ENCODE data around the gene PLCB1. TPM values are rescaled to one million over a fixed set of nuclear protein-coding genes. Genes with fewer than 3 reads are reported as not detected.
"Not testable (repeated sequence)": the region's sequence is repeated elsewhere in the genome, so short reads cannot be mapped to it uniquely, and the experiment has no call there.

PLCB1 gene
- total RNA-seq, 6 experiments from 2014 or later: 17.2 to 25.7 (median 23.1) TPM

DNA sequence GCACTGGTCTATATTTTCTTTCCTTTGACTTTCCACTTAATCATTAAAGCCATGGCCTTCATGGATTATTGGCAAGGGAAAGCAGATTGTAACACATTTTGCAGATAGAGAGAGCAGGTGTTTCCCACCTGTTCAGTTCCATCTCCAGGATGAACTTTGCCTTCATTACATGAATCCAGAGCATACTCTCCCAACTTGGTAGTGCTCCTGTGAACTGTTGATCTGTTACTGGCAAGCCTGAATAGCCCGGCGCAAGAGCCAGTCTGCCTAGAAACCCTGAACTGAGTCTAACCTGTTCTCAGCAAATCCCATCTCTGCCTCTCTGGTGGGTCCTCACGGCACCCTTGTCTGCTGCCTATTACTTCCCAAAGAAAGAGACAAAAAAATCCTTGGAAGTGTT, 210.3 kb downstream of the PLCB1 start:
- Mint-ChIP-seq H3K27ac (no peak overlapping the region), H3K4me1 (ENCODE audit: low read depth) (peaks cover 27% of the 10 kb centered on the region), H3K27me3 (ENCODE audit: insufficient read depth) (peaks cover 2% of the 10 kb centered on the region), H3K9me3 (no peaks in the 10 kb centered on the region), H3K4me3 (no peak overlapping the region), H3K36me3 (ENCODE audit: low read depth) (peaks cover 7% of the 10 kb centered on the region; the same call in 1 of the 2 replicates)
- DNase-seq: no peak
- TF ChIP-seq, protein P1, sequence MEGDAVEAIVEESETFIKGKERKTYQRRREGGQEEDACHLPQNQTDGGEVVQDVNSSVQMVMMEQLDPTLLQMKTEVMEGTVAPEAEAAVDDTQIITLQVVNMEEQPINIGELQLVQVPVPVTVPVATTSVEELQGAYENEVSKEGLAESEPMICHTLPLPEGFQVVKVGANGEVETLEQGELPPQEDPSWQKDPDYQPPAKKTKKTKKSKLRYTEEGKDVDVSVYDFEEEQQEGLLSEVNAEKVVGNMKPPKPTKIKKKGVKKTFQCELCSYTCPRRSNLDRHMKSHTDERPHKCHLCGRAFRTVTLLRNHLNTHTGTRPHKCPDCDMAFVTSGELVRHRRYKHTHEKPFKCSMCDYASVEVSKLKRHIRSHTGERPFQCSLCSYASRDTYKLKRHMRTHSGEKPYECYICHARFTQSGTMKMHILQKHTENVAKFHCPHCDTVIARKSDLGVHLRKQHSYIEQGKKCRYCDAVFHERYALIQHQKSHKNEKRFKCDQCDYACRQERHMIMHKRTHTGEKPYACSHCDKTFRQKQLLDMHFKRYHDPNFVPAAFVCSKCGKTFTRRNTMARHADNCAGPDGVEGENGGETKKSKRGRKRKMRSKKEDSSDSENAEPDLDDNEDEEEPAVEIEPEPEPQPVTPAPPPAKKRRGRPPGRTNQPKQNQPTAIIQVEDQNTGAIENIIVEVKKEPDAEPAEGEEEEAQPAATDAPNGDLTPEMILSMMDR (IDR thresholded peaks at IDR 0.05): no peak

GRCh38 chr20:8344106-8344505, 212.0 kb downstream of the PLCB1 start:
- peaks cover 7% of the 10 kb centered on the region; the same call in 1 of the 2 replicates for H3K36me3 Mint-ChIP-seq (ENCODE audit: low read depth)
- H3K9me3 Mint-ChIP-seq: no peaks in the 10 kb centered on the region
- H3K4me3 Mint-ChIP-seq: no peak overlapping the region
- no peak overlapping the region for H3K27ac Mint-ChIP-seq
- TF ChIP-seq, protein P1 (IDR thresholded peaks at IDR 0.05): no peak
- peaks cover 39% of the 10 kb centered on the region for H3K4me1 Mint-ChIP-seq (ENCODE audit: low read depth)
- H3K27me3 Mint-ChIP-seq (ENCODE audit: insufficient read depth): peaks cover 2% of the 10 kb centered on the region
- DNase-seq: no peak

- peaks cover under 1% of the 10 kb centered on the region for H3K27me3 Mint-ChIP-seq (ENCODE audit: insufficient read depth)
Measured at GRCh38 chr20:8344631-8345030, 212.6 kb downstream of the PLCB1 start.

GRCh38 chr20:8346700-8347270, 214.7 kb downstream of the PLCB1 start:
- H3K27me3 Mint-ChIP-seq (ENCODE audit: insufficient read depth): no peaks in the 10 kb centered on the region
- H3K27ac Mint-ChIP-seq: no peak overlapping the region
- H3K36me3 Mint-ChIP-seq (ENCODE audit: low read depth): peaks cover 7% of the 10 kb centered on the region
- H3K4me3 Mint-ChIP-seq: no peak overlapping the region
- DNase-seq: no peak
- H3K4me1 Mint-ChIP-seq (ENCODE audit: low read depth): peaks cover 39% of the 10 kb centered on the region
- TF ChIP-seq, protein P1 (IDR thresholded peaks at IDR 0.05): no peak
- no peaks in the 10 kb centered on the region for H3K9me3 Mint-ChIP-seq

More at GRCh38 chr20:8344631-8345030, 212.6 kb downstream of the PLCB1 start:
- no peaks in the 10 kb centered on the region for H3K9me3 Mint-ChIP-seq
- H3K4me1 Mint-ChIP-seq (ENCODE audit: low read depth): peaks cover 39% of the 10 kb centered on the region
- H3K27ac Mint-ChIP-seq: no peak overlapping the region
- TF ChIP-seq, protein P1 (IDR thresholded peaks at IDR 0.05): no peak
- H3K4me3 Mint-ChIP-seq: no peak overlapping the region
- DNase-seq: no peak
- H3K36me3 Mint-ChIP-seq (ENCODE audit: low read depth): peaks cover 7% of the 10 kb centered on the region; the same call in 1 of the 2 replicates

DNA sequence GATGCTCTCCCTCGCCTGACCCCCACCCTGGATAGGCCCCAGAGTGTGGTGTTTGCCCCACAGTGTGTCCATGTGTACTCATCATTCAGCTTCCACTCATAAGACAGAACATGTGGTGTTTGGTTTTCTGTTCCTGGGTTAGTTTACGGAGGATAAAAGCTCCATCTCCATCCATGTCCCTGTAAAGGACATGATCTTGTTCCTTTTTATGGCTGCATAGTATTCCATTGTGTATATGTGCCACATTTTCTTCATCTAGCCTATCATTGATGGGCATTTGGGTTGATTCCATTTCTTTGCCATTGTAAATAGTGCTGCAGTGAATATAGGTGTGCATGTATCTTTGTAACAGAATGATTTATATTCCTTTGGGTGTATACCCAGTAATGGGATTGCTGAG, 218.2 kb downstream of the PLCB1 start:
- not testable (repeated sequence) for H3K9me3 Mint-ChIP-seq; H3K36me3 Mint-ChIP-seq (ENCODE audit: low read depth); H3K27me3 Mint-ChIP-seq (ENCODE audit: insufficient read depth); DNase-seq; H3K27ac Mint-ChIP-seq; H3K4me3 Mint-ChIP-seq
- H3K4me1 Mint-ChIP-seq (ENCODE audit: low read depth): peaks cover 31% of the 10 kb centered on the region

- Mint-ChIP-seq H3K27me3 (ENCODE audit: insufficient read depth) (peaks cover 2% of the 10 kb centered on the region; the same call in 1 of the 2 replicates), H3K4me1 (ENCODE audit: low read depth) (peaks cover 11% of the 10 kb centered on the region), H3K36me3 (ENCODE audit: low read depth) (peaks cover 7% of the 10 kb centered on the region), H3K4me3 (no peak overlapping the region), H3K27ac (no peak overlapping the region), H3K9me3 (no peaks in the 10 kb centered on the region)
- no peak for DNase-seq
- TF ChIP-seq, protein P1 (IDR thresholded peaks at IDR 0.05): no peak
Measured at GRCh38 chr20:8352486-8352885, 220.4 kb downstream of the PLCB1 start.

Data from HFFc6 (cell line).